HG02938 (cell line): ENCODE data around the gene SERPINB6.
"Not testable (repeated sequence)": the region's sequence is repeated elsewhere in the genome, so short reads cannot be mapped to it uniquely, and the experiment has no call there.

Source experiments
- ATAC-seq: cut with Tn5 transposase; IDR thresholded peaks from one replicate; pipeline ENCODE4 v1.9.1; 2021; ENCODE audit warnings: mild to moderate bottlenecking, moderate library complexity; ENCODE audit not compliant: unreplicated experiment

Gene SERPINB6

DNA sequence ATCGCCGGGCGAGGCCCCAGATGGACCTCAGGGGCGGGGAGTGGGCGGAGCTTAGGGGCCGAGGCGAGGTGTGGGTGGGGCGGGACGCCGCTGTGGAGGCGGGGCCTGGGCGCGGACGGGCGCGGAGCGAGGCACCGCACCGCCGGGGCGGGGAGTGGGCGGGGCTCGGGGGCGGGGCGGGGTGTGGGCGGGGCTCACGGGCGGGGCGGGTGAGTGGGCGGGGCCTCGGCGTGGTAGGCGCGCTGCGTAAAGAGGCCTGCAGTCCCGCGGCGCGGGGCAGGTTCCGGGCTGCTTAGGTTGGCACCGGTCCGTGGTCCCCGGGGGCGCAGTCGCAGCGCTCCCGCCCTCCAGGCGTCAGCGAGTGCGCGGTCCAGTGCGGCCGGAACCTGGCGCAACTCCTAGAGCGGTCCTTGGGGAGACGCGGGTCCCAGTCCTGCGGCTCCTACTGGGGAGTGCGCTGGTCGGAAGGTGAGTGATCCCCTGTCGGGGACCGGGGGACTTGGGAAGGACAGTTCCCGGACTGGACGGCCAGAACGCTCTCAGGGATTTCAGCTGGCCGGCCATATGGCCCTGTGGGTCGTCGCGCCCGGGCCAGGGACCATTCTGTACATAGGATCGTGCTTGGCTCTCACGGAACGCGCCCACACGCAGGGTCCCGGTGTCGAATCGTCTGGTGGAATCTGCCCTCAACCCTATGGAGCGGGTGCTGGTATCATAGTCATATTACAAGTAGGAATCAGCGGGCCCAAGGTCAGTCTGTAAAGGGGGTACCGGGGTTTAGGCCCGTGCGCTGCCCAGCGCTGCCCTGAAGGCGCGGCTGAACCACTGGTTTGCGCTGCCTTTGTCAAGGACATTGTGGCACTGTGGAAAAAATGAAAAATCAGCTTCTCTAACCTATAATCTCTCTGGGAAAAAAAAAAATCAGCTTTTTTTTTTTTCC is 28.5 kb upstream of the SERPINB6 start, which contains the start of gene NQO2:
NQO2 (plus strand) TSS at position 277 of the 940 bp plus-strand sequence. CDS start 6,659 bp downstream, outside the sequence.
- ATAC-seq: peak; percentile 51

GRCh38 chr6:2998998-2999617 is 27.7 kb upstream of the SERPINB6 start:
- ATAC-seq: peak; percentile 19

- ATAC-seq: not testable (repeated sequence)
Observed at GRCh38 chr6:2998249-2998997, 27.1 kb upstream of the SERPINB6 start.

DNA sequence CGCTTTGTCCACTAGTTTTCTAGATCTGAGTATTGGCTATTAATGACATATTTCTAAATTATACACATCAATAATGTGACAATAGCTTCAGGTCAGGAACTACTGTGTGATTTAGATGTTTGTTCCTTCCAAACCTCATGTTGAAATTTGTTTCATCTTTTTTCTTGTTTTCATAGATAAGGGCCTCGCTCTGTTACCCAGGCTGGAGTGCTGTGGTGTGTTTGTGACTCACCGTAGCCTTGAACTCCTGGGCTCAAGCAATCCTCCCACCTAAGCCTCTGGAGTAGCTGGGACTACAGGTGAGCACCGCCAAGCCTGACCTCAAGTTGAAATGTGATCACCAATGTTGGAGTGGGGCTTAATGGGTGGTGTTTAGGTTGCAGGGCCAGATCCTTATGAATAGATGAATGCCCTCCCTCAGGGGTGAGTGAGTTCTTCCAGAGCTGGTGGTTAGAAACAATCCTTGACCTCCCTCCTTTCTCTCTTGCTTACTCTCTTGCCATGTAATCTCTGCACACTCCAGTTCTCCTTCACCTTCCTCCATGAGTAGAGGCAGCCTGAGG is 22.5 kb upstream of the SERPINB6 start:
- ATAC-seq: no peak

- ATAC-seq: no peak
Observed at GRCh38 chr6:2992330-2992979, 21.1 kb upstream of the SERPINB6 start.

DNA sequence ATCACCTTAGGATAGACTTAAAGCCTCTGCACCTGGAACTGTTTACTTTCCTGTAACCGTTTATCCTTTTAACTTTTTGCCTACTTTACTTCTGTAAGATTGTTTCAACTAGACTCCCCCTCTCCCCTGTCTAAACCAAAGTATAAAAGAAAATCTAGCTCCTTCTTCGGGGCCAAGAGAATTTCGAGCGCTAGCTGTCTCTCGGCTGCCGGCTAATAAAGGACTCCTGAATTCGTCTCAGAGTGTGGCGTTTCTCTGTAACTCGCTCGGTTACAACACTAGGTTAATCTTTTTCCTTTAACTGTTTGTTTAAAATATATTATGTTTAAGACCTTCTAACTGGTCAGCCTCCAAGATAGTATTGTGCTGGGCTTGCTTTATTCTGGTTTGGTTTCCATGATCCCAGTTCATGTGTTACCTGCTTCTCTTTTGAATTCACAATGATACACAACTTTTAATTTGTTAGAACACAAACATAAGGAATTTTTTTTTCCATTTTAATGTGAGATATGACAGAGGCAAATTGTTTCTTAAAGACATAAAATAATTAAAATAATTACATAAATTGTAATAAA is 19.7 kb upstream of the SERPINB6 start:
- ATAC-seq: no peak

DNA sequence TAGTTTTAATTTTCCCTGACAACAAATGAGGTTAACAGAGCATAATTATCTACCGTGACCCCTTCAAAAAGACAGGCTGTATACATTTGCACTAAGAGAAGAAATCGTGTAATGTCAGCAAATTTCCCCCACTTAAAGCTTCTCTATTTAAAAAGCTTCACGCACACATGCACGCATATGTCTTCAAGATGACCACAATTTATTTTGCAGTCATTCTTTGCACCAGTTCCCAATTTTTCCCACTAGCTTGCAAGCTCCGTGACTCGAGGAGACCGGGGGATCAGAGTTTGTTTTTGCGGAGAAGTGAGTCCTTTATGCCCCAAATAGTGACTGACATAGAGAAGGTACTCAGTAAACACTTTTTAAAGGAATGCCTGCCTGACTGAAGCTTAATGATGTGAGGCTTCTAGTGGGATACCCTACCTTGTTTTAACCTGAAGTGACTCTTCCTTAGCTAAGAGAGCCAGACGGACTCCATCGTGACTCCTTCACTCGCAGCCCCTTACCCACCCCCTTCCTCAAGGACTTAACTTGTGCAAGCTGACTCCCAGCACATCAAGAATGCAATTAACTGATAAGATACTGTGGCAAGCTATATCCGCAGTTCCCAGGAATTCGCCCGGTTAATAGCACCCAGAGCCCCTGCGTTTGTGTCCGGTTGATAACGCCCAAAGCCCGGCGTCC is 19.0 kb upstream of the SERPINB6 start:
- ATAC-seq: no peak

- peak; percentile 64 for ATAC-seq
Observed at GRCh38 chr6:2989332-2990247, 18.2 kb upstream of the SERPINB6 start.

GRCh38 chr6:2988426-2989331 is 17.3 kb upstream of the SERPINB6 start:
- ATAC-seq: peak; percentile 56

- ATAC-seq: no peak
Observed at GRCh38 chr6:2988094-2988425, 16.7 kb upstream of the SERPINB6 start.

- no peak for ATAC-seq
Observed at GRCh38 chr6:2986722-2987221, 15.4 kb upstream of the SERPINB6 start.

DNA sequence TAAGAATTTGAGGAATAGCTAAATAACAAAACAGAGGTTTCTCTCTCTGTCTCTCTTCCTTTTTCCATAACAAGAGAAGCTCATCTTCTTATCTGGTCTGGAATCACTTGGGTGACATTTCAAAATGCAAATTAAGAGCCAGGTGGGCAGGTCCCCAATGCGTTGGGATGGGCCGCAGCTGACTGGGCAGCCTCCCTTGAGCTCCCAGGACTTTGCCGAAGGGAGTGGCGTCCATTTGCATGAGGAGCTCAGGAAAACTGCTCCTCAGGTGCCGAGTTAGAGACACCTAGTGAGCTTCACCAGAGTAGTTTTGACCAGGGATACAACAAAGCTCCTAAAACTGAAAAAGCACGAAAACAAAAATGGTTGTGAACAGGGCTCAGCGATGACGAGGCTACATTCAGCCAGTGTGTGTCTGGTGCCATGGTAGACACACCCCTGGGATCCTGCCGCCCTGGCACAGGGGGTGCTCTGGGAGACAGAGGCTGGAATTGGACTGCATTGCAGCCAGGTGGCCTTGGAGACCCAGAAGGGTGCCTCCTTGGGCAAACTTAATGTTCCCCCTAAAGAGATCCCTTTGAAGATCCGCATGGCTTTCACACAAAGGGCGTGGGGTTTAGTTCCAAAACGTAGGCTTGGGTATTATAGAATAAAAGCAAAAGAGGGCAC is 13.5 kb upstream of the SERPINB6 start:
- ATAC-seq: no peak

DNA sequence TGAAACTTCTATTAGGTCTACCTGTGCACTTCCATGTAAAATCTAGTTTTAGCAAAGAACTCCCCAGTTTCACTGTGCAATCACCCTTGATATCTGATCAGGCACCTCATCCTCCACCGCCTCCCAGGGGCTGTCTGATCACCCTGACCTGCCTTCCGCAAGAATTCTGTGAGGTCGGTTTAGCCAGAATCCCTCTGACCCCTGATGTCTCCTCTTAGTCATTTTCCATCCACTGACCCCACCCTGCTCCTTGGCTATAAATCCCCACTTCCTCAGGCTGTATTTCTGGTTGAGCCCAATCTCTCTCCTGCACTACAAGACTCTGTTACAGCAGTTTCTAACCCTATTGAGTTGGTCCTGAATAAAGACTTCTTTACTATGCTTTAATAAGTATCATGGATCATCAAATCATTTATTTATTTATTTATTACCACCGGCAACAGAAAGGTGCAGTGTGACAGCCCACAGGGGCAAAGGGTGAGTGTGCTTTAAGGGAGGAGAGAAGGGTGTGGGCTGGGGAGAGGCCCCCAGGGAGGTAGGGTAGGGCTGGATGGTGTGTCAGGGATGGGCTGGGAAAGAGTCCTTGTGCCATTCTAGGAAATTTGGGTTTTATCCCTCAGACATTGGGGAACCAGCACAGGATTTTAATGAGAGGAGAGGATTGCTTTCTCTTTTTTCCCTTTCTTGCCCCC is 11.2 kb upstream of the SERPINB6 start:
- ATAC-seq: no peak

DNA sequence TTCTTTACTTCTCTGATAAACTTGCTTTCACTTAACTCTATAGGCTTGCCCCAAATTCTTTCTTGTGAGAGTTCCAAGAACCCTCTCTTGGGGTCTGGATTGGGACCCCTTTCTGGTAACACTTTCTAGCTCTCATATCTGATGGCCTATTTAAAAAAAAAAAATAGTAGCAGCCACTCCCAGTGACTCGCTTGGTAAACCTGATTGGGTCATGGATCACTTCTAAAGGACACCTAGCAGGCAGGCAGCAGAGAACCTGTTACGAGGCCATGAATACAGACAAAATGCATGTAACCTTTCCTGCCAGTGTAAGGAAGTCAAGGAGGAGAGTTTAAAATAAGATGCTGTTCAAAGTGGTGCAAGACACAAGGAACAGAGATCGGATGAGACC is 9.1 kb upstream of the SERPINB6 start:
- ATAC-seq: no peak

DNA sequence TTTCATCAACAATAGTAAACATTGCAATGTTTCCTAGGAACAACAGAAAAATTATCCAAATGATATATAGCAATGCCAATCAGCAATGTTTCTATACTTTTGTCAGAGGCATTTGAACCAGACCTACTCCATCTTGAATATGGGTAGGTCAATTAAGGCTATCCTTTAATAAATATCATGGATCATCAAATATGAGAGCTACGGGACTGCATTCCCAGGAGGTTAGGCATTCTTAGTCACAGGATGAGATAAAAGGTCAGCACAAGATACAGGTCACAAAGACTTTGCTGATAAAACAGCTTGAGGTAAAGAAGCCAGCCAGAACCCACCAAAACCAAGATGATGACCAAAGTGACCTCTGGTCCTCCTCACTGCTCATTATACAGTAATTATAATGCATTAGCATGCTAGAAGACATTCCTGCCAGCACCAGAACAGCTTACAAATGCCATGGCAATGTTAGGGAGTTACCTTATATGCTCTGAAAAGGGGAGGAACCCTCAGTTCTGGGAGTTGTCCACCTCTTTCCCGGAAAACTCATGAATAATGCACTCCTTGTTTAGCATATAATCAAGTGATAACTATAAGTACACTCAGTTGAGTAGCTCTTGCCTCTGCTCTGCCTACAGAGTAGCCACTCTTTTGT is 8.6 kb upstream of the SERPINB6 start:
- no peak for ATAC-seq

GRCh38 chr6:2978923-2979322 is 7.6 kb upstream of the SERPINB6 start:
- no peak for ATAC-seq
